Right kidney (tissue), 1 donor: ENCODE results near the gene ARHGEF17.

Experiments
- DNase-seq: peaks from one replicate; pipeline ENCODE4 v3.0.0-alpha.2; 2016

Gene ARHGEF17

GRCh38 chr11:73404506-73405145, 96.5 kb downstream of the ARHGEF17 start:
- no peak for DNase-seq

- no peak for DNase-seq
Measured at GRCh38 chr11:73405146-73405510, 97.1 kb downstream of the ARHGEF17 start.

DNA sequence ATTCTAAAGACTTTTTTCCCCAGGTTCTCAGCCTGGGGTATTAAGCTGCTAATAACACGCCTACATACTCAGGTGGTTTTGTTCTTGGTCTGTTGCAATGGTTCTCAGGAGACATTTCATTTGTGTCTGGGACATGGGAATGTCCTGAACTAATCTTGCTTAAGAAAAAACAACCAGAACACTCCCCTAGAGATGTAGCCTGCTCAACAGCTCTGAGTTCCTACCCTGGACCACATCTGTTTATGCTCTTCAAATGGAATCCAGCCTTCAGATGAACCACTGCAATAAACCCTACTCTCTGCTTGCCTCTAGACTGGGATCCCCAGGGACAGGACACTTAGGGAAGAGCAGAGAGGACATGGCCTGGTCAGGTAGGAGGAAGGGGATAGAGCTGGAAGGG, 98.1 kb downstream of the ARHGEF17 start:
- no peak for DNase-seq

DNA sequence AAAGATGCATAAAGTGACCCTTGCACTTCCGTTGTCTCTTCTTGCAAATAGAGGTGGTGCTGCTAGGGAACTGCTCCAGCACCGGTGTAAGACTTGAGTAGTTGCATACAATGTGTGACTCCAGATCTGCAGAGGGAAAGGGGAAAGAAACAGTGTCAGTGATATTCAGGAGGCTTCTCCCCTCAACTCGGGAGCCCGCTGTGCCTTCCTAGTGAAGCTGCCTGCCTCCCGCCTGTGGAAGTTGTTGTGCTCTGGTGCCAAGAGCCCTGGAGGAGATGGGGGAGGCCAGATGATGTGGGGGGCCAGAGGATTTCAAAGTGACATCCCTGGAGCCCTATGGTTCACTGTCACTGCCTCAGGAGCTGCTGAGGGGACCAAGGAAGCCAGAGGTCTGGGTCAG, 98.5 kb downstream of the ARHGEF17 start:
- DNase-seq, result no peak

GRCh38 chr11:73409431-73409830, 101.4 kb downstream of the ARHGEF17 start:
- DNase-seq, result no peak

DNA sequence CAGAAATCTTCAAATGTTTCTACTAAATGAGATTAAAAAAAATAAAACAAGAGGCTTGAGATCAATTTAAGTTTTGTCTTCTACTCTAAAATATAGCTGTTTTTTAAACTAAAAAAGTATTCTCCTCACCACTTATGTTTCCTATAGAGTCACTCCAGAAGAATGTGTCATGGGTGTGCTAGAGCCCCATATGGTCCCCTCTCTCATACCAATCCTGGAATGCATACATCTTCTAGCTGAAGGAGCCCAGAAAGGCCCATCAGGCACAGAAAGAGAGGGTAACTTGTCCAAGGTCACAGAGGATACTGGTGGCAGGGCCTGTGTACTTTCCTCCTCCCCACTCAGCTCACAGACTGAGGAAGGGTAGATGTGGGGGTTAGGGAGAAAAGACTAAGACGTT, 102.6 kb downstream of the ARHGEF17 start:
- DNase-seq, result no peak

DNA sequence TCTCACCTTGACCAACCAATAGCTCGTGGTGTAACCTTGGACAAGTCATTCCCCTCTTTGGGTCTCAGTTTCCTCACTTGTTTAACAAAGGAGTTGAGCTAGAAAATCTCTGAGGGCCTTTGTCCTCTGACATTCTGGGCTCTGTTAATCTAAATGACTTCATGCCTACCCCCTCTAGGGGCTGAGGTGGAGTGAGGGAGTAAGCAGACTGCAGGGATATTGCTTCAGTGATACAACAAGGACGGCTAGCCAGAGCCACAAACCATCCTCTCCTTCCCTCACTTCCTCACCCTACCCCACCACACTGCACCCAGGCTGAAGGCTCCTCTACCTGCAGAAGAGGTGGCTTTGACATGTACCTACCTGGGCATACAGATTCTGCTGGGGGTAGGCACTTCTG, 103.0 kb downstream of the ARHGEF17 start:
- no peak for DNase-seq

- no peak for DNase-seq
Measured at GRCh38 chr11:73412308-73412707, 104.2 kb downstream of the ARHGEF17 start.

DNA sequence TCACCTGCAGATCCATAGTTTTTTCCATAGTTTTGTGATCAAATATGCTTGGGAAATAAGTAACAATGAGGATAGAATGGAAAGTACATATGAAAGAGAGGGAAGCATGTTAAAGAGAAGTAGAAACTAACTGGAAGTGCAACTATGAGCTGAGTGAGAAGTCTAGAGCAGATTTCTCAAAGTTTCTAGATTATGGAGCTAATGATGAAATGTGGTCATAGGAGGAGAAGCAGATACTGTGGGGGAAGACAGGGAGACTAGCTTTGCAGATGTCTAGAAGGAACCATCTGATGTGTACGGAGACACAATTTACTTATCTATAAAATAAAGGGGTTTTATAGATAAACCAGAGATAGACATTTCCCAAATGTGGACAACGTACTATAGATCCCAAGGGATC, 105.2 kb downstream of the ARHGEF17 start:
- no peak for DNase-seq

DNA sequence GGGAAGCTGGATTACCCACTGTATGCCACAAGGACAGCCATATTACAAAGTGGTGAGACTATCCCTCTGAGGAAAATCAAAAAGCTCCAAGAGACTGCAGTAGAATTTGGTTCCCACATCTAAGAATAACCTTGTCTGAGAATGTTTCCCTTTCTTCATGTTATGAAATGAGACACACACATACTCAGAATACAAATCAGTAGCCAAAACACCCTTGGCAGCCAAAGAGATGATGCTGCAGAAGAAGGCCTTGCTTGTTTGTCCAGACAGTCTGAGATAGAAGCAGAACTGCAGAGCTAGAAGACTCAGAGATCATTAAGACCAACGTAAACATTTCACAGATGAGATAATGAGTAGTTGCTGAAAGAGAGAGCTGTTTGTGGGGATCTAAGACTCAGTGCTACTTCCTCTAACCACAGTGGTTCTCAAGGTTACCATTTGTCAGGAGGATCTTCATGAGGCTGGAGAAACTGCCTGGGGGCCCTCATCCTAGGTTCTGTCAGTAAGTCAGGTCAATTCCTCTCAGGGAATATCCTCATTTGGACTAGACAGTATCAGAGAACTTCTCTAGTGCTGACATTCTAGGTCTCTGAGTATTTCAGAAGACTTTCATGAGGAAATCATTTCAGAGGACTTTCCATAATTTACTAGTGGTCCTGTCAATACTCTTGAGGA, 107.0 kb downstream of the ARHGEF17 start:
- DNase-seq, result no peak

DNA sequence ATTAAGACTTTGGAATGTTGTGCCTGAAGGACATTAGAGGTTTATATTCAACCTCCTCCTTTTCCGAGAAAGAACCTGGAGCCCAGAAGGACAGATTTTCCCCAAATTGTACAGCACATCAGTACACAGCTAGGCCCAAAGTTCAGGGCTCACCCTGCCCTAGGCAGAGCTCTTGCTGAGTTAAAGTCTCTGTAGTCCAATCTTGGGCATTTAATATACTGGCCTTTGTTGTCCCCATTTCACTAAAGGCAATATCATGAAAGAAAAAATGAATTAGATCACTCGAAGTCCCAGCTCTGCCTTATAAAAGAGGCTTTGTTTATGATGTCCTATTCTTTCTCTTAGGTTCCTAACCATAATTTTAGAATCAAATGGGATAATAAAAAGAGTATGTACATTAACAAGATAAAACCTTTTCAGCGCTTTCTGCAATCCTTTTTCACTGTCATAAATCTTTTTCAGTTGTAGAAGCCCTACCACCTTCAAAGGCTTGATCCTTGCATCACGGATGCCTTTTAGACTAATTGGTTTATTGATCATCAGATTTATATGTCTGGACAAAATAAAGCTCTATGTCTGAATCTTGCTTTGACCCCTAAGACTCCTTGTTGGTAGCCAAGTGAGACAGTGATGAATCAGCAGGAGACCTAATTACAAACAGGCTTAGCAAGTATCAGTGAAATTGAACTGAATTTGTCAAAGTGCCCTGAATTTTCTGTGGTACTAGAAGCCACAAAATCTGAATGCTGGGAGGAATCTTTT, 108.0 kb downstream of the ARHGEF17 start:
- DNase-seq, result no peak

DNA sequence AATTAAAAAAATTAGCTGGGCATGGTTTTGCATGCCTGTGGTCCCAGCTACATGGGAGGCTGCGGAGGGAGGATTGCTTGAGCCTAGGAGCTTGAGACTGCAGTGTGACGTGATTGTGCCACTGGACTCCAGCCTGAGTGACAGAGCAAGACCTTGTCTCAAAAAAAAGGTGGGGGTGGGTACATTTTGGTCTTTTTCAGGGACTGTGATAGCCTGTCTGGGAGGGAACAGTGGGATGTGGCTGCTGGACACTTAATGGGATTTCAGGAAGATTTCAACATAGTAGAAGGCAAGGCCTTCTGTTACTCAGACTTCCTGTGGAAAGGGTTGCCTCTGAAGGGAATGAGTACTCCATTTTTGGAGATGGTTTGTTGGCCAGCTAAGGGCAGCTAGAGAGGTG, 108.7 kb downstream of the ARHGEF17 start:
- no peak for DNase-seq
